Upper lobe of left lung (tissue), 4 donors: ENCODE measurements around the gene FABP2.

Experiments
- EP300 ChIP-seq, 4 donors: sonication (generic); formaldehyde crosslinking; IDR thresholded peaks; one replicate each; pipeline ENCODE4 v1.5.1; 2017; ENCODE audit warnings: antibody characterized with exemption in 4 of 4, control low read depth in 2 of 4
- POLR2A ChIP-seq, 4 donors: fragments of 450-650 bp; IDR thresholded peaks; one replicate each; pipeline ENCODE4 v1.5.1; 2016 to 2017; ENCODE audit warnings: antibody characterized with exemption in 4 of 4, mild to moderate bottlenecking in 2 of 4
- POLR2AphosphoS5 ChIP-seq, 2 donors: sonication (generic); formaldehyde crosslinking; IDR thresholded peaks; one replicate each; pipeline ENCODE4 v1.5.1; 2017; ENCODE audit warnings: antibody characterized with exemption in 2 of 2
- TF ChIP-seq, protein P1 (sequence below), 6 experiments: fragments of 450-650 bp in 4 of 6; fragments of 200-600 bp in 2 of 6; sonication (generic) in 2 of 6; IDR thresholded peaks; one replicate each; pipeline ENCODE4 v1.5.1; 2016 to 2019; ENCODE audit warnings: antibody characterized with exemption in 6 of 6

GRCh38 chr4:119286377-119287002 lies 35.4 kb downstream of the FABP2 start:
- TF ChIP-seq, protein P1, sequence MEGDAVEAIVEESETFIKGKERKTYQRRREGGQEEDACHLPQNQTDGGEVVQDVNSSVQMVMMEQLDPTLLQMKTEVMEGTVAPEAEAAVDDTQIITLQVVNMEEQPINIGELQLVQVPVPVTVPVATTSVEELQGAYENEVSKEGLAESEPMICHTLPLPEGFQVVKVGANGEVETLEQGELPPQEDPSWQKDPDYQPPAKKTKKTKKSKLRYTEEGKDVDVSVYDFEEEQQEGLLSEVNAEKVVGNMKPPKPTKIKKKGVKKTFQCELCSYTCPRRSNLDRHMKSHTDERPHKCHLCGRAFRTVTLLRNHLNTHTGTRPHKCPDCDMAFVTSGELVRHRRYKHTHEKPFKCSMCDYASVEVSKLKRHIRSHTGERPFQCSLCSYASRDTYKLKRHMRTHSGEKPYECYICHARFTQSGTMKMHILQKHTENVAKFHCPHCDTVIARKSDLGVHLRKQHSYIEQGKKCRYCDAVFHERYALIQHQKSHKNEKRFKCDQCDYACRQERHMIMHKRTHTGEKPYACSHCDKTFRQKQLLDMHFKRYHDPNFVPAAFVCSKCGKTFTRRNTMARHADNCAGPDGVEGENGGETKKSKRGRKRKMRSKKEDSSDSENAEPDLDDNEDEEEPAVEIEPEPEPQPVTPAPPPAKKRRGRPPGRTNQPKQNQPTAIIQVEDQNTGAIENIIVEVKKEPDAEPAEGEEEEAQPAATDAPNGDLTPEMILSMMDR (IDR thresholded peaks at IDR 0.05) = peak in 5 of 6 experiments; percentile 15 to 70 (median 56)
- TF ChIP-seq POLR2AphosphoS5 (IDR thresholded peaks at IDR 0.05) = no peak
- TF ChIP-seq POLR2A (IDR thresholded peaks at IDR 0.05) = no peak
- no peak for TF ChIP-seq EP300 (IDR thresholded peaks at IDR 0.05)
